Fibroblast of upper back skin (primary cell): ENCODE measurements around the gene MACROH2A1.
A peak's percentile ranks its signal among the peaks of the same experiment; 100 is the strongest.
"Not testable (repeated sequence)": the region's sequence is repeated elsewhere in the genome, so short reads cannot be mapped to it uniquely, and the experiment has no call there.

ENCODE experiments used
- DNase-seq: peaks from one replicate; pipeline ENCODE4 v3.0.0-alpha.2; 2013

Gene MACROH2A1

GRCh38 chr5:135376961-135377624 lies 21.9 kb downstream of the MACROH2A1 start:
- DNase-seq: peak; percentile 55

- no peak for DNase-seq
Observed at GRCh38 chr5:135375040-135375793, 23.8 kb downstream of the MACROH2A1 start.

DNA sequence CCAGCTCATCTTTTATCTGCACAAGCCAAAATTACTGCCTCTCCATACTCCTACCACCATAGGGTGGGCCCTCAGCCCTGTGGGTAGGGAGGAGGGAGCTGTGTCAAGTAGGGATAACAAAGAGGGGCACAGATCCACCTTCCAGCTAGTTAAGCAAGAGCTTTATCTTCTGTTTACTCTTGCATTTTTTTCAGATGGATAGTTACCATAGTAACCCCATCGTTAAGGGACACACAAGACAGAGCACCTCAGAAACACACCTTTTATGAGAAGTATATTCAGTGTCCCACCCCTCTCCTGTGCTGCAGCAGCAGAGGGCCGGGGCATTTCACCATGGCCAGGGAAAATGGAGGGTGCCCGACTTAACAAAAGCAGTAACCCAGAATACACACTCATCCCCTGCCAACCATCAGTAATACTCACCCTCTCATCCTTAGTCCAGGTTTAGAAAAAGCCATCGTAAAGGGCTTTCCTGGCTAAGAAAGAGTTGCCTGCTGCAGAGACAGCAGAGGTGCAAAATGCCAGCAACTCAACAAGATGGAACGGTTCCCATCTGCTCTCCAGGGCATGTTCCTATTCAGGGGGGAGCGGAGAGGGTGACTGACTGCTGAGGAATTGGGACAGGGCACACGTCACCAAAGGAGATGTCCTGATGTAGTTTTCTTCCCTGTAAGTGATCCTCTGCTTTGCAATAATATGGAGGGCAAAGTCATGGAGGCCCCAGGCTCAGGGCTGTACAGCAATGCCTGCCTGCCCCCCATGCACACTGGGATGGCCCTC lies 25.1 kb downstream of the MACROH2A1 start:
- DNase-seq: no peak

DNA sequence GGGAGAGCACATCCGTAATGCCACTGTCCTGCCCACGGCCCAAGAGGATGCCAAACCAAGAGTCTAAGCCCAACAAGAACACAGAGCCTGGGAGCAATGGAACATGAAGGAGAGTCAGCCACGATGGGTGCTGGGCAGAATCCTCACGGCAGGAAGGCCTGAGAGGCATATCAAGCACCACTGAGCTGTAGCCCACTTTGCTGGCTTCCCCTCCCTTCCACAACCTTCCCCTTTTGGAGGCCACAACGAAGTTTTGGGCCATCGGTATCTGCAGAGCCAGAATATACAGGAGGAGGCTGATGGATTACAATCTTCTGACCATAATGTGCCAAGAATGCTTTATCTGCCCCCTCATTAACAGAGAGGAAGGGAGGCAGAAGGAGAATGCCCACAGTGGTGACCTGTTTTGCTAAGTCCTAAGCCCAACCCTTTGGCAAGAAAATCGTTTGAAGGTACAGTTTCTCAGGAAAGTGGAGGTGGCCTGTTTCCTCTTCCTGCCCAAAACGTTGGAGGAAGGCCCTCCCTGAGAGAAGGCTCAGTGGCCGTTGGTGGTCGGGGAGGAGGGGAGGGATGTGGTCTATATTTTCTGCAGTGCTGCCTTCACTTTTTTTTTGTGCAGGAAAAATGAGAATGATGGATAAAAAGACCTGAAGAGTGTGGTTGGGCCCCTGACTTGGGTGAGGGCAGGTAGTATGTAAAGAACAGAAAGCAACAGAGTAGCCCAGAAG lies 26.2 kb downstream of the MACROH2A1 start:
- DNase-seq: no peak

DNA sequence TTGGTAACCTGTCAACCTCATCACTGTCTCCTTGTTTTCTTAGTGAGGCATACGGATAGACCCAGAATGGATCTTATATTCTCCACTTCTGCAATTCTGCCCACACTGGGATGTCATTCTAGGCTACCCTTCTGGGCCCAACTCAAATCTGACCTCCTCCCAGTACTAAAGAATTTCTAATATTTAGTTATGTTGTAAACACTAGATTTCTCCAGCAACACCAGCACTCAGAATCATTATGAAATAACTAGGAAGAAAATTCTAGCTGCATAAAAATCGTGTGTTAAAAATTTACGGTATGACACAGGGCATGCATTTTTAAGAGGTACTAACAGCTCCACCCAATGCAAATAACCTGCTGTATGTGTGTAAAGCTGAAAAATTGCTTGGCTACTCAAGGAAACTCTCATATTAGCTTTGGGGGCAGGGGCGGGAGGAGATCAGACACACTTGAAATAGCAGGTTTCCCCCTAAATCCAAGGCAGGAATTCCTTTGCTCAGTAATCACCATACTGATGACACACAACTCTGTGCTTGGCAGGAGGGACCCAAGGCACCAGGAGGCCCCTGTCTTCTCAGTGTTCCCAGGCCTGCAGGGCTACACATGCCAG lies 27.3 kb downstream of the MACROH2A1 start:
- DNase-seq: peak; percentile 71

DNA sequence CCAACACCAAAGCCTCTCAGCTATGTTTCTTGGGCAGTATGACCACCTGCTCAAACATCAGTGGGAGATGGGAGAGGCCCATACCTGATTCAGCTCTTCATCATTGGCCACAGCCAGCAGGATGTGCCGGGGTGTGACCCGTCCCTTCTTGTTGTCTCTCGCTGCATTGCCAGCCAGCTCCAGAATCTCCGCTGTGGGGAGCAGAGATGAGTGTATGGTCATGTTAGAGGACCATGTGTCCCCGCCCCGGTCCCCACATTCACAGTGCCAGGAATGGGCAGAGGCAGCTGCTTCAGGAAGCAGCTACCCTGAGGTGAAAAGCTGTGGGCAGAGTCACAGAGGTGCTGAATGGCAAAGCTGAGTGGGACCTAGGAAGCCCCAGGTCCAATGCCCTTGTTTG lies 29.1 kb downstream of the MACROH2A1 start:
- no peak for DNase-seq

DNA sequence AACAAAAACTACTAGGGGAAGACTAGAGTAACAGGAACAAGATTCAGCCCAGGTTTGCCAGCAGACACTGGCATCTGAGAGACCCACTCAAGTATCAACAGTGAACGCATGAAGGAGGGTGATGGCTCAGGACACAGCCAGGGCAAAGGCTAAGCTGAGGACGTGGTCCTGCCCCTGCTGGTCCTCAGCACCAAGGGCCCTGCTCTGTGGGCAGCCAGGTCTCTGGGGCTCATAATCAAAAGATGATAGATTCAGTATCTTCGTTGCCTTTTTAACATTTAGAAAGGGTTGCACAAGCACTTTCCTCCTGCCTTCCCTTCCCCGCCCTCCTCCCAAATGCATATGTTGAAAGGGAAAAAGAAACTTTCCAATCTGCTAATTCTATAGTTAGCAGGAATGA lies 31.5 kb downstream of the MACROH2A1 start:
- no peak for DNase-seq

DNA sequence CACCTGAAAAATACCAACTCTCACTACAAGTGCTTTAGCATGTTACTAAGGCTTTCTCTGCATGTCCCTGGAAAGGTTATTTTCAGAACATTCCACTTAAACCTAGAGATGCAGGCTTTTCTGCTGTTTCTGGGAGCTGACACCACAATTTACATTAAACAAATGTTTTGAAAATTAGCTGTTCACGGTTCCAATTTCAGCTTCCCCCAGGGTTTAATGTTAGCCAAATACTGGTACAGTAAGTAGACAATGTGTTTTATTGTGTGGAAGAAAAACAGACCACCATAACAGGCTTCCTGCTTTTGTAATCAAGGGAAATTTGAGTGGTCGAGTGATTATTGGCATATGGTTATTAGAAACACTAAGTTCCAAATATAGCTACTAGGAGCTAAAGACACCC lies 32.0 kb downstream of the MACROH2A1 start:
- DNase-seq: no peak

DNA sequence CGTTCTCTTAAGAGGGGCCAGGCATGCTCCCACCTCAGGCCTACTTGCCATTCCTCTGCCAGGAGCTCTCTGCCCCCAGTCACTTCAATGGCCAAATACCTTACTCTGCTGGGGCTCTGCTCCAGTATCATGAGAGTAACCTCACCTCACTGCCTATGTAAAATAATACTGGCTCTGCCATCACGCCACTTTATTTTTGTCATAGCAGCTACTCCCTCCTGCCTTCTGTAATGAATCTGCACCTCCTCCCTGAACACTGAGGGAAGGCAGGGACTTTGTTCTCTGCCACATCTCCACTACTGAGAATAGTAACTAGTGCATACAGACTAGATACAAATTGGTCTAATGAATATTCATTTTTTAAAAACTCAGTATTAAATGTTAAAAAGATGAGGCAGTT lies 33.8 kb downstream of the MACROH2A1 start:
- no peak for DNase-seq

- DNase-seq: no peak
Observed at GRCh38 chr5:135364421-135365262, 34.4 kb downstream of the MACROH2A1 start.

- not testable (repeated sequence) for DNase-seq
Observed at GRCh38 chr5:135363342-135363741, 35.7 kb downstream of the MACROH2A1 start.

DNA sequence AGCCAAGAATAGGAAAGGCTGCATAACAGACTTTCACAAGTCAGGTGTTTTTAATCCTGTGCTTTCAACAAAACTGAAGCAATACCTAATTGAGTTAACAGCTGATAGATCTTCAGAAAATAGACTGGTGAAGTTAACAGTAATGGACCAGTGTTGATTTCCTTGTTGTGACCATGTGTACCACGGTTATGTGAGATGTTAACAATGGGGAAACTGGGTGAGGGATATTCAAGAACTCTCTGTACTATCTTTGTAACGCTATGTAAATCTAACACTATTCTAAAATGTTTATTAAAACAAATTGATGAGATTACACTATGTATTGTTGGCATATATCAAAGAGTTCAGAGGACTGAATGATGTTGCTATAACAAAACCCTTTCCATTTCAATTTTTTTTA lies 36.9 kb downstream of the MACROH2A1 start:
- no peak for DNase-seq

GRCh38 chr5:135360278-135361274 lies 38.5 kb downstream of the MACROH2A1 start:
- DNase-seq: no peak

DNA sequence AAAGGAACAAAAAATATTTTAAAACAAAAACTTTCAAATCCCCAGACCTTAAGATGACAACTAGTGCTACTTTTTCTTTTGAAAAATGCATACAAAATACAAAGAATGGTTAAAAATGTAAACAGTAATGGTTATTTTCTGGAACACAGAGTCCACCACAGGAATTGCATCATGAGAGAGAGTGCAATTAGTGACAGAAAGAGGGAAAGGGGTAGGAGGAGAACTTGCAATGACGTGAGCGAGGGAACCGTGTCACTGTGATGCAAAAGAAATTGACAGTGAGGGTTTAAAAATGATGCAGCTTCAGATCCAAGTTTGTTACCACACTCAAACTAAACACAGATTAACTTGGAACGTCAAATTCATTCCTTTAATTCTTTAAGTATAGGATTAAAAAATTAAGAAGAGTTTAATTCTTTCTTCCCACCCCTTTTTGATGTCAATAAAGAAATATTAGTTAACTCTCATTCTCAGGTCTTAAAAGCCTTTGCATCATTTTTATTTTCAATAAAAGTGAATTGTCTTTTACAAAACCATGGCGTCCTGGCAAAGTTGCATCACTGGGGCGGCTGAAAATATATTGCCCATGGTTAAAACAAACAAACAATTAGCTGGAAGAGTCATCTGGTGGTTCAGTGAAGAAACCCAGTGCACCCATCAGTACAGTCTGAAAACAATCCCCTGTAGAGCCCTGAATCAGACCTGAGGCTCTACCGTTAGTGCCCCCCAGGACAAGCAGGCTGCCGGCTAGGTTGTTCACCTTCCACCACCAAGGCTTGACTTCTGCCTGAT lies 39.5 kb downstream of the MACROH2A1 start:
- DNase-seq: no peak

DNA sequence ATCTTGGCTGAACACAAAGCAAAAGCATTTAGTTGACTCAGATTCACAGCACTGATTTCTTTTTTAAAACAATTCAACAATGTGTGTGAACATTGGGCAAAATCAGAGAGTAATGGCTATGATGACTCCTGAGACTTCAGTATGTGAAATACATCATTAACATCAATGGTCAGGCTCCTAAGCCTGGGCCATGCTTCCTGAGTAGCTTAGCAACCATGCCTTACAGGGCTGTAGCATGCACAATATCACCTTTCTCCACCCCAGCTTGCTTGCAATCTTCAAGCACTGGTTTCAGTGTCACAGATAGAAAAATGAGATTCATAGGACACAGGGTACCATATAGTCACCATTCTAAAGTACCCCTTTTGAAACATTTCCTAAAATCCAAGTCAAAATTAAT lies 41.3 kb downstream of the MACROH2A1 start:
- no peak for DNase-seq

DNA sequence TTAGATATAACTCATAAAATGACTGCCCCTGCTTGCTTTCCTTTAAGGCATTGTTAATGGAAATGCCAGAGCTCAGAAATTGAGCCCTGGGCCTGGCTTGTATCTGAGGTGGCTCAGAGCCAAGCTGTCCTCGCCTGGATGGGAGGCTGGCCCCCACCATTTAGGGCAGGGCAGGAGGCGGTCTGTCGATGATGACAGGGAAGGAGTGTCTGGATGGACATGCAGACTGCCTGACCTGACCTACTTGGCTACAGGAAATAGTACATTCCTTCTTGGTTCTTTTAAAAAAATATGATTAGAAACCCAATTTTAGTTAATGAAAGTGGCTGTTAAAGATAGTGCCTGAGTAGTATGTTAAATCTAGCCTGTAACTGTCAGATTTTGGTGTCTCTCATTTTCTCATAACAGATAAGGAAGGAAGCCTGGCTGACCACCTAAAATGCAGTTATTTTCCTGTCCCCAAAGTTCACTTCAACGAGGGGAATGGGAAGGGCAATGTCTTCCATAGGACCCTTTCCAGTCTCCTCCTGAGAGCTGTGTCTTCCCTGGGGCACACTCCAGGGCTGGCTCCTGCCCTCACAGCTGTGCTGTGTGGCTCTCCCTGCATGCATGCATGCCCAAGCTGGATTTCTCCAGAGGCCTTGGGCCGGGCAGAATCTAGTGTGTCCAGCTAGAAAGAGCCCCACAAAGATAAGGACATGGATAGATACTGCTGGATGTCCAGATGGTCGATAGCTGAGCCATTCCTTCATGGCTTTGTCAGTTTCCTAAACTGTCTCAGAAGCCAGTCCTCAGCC lies 42.3 kb downstream of the MACROH2A1 start:
- DNase-seq: peak; percentile 63

DNA sequence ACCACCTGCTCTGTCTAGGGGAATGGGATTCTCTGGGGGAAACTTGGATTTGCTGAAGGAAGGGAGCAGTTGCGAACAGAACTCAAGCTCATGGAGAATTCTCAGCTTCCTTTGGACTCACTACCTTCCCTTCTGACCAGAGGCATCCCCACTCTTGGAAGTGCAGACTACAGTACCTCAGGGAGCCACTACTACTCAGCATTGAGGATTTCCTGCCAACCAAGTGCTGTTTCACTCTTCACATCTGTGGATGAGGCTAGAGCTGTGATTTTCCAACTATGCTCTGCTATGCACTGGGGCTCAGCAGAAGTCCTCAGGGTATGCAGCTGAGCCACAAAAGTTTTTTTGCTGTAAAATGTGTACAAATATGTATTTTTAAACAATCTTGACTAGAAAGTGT lies 43.9 kb downstream of the MACROH2A1 start:
- peak; percentile 61 for DNase-seq

- DNase-seq: peak; percentile 96
Observed at GRCh38 chr5:135353952-135354721, 44.9 kb downstream of the MACROH2A1 start.
